ENCODE results near the gene MCM9. TPM values are rescaled to one million over a fixed set of nuclear protein-coding genes. Genes with fewer than 3 reads are reported as not detected.

MCM9 gene
- total RNA-seq, 1 experiment from 2014 or later = 18.6 TPM

- Histone ChIP-seq H3K4ac (ENCODE audit: low read depth, low read length) (no peak overlapping the region; the same call in 1 of the 2 replicates), H3K79me1 (ENCODE audit: insufficient read depth, low read depth, low read length, poor library complexity, severe bottlenecking) (no peaks in the 10 kb centered on the region), H2BK120ac (ENCODE audit: low read depth, low read length, poor library complexity, severe bottlenecking) (no peak overlapping the region), H4K5ac (ENCODE audit: insufficient read length, low read depth, low read length) (peak overlapping the region; percentile 87), H3K14ac (ENCODE audit: insufficient read depth, low read length) (peak overlapping the region; percentile 42; the same call in 1 of the 2 replicates), H2AK5ac (ENCODE audit: insufficient read length, low read length) (no peak overlapping the region), H3T11ph (ENCODE audit: low read length) (no peak overlapping the region), H3K4me2 (ENCODE audit: insufficient read depth, insufficient read length, low read length) (peak overlapping the region; percentile 89), H3K9ac (ENCODE audit: extremely low read depth, insufficient read length, low read length) (peak overlapping the region; percentile 89), H3K27ac (ENCODE audit: insufficient read length, low read depth, low read length) (peak overlapping the region; percentile 95), H3K18ac (ENCODE audit: insufficient read length, low read depth, low read length) (peak overlapping the region; percentile 61), H3K23me2 (ENCODE audit: insufficient read length, low read depth, low read length, poor library complexity, severe bottlenecking) (no peaks in the 10 kb centered on the region), H2BK15ac (ENCODE audit: low read depth, low read length) (no peak overlapping the region), H3K27me3 (ENCODE audit: insufficient read depth, low read length) (no peaks in the 10 kb centered on the region), H2BK12ac (ENCODE audit: insufficient read length, low read depth, low read length) (no peak overlapping the region), H2AFZ (ENCODE audit: low read length) (peak overlapping the region; percentile 34), H3K9me3 (ENCODE audit: control insufficient read depth, low read depth, low read length) (no peaks in the 10 kb centered on the region), H3K56ac (ENCODE audit: insufficient read length, low read depth, low read length) (no peak overlapping the region), H4K91ac (ENCODE audit: insufficient read length, low read depth, low read length) (no peak overlapping the region), H2BK5ac (ENCODE audit: insufficient read length, low read length) (peak overlapping the region; percentile 80), H3K23ac (ENCODE audit: insufficient read length, low read depth, low read length) (no peak overlapping the region), H3K79me2 (ENCODE audit: insufficient read depth, low read length) (peaks cover 9% of the 10 kb centered on the region; the same call in 1 of the 2 replicates), H4K20me1 (ENCODE audit: control insufficient read depth, insufficient read depth, insufficient read length) (no peaks in the 10 kb centered on the region), H3K4me1 (ENCODE audit: insufficient read depth, low read length) (no peaks in the 10 kb centered on the region), H2BK20ac (ENCODE audit: low read depth, low read length, poor library complexity, severe bottlenecking) (no peak overlapping the region), H4K8ac (replicated peaks; ENCODE audit: insufficient read length, low read depth, low read length) (no peak overlapping the region)
- peaks cover 25 to 35% of the 10 kb centered on the region in 2 experiments for H3K4me1 Mint-ChIP-seq
- 0 out of 5 replicates have a peak, but pooled peaks cover 0 to 2% of the 10 kb centered on the region in 2 experiments for H3K9me3 Mint-ChIP-seq
- peak; percentile 41 for DNase-seq
- peaks cover 7 to 8% (median 7%) of the 10 kb centered on the region in 3 experiments; a peak in 6 of 7 replicates for H3K36me3 Mint-ChIP-seq (ENCODE audit: insufficient read depth in 1 of 3, low read depth in 3 of 3)
- no peaks in the 10 kb centered on the region for H3K27me3 Mint-ChIP-seq (ENCODE audit: low read depth)
- WGBS (ENCODE audit: extremely low coverage, insufficient read length, low lambda C conversion rate) = no CpG with 5 or more reads among the region's 18 CpGs
- TF ChIP-seq, protein P1, sequence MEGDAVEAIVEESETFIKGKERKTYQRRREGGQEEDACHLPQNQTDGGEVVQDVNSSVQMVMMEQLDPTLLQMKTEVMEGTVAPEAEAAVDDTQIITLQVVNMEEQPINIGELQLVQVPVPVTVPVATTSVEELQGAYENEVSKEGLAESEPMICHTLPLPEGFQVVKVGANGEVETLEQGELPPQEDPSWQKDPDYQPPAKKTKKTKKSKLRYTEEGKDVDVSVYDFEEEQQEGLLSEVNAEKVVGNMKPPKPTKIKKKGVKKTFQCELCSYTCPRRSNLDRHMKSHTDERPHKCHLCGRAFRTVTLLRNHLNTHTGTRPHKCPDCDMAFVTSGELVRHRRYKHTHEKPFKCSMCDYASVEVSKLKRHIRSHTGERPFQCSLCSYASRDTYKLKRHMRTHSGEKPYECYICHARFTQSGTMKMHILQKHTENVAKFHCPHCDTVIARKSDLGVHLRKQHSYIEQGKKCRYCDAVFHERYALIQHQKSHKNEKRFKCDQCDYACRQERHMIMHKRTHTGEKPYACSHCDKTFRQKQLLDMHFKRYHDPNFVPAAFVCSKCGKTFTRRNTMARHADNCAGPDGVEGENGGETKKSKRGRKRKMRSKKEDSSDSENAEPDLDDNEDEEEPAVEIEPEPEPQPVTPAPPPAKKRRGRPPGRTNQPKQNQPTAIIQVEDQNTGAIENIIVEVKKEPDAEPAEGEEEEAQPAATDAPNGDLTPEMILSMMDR (conservative IDR thresholded peaks at IDR 0.05) = no peak
- H3K27ac Mint-ChIP-seq = peak overlapping the region; percentile 98 to 99 (median 98)
- peak overlapping the region; percentile 87 to 97 for H3K4me3 Mint-ChIP-seq
These were observed 41.7 kb downstream of the MCM9 start for GRCh38 chr6:118893064-118893806.

Data from H9 (cell line).